Neural progenitor cell (in vitro differentiated cells): Measurements from ENCODE around the gene RIPK4. TPM values are rescaled to one million over a fixed set of nuclear protein-coding genes. Genes with fewer than 3 reads are reported as not detected.

ENCODE experiments used
- DNase-seq: peaks from one replicate; pipeline ENCODE4 v3.0.0-alpha.2; 2016; ENCODE audit warnings: low spot score
- H2AFZ ChIP-seq: fragments of 200-600 bp; sonication (generic); replicated peaks from 2 replicates; pipeline ENCODE4 v1.6.1; 2016; ENCODE audit warnings: antibody characterized with exemption
- H3F3A ChIP-seq: fragments of 200-600 bp; sonication (generic); 2 replicates; pipeline ENCODE4 v1.6.1; 2016; ENCODE audit warnings: antibody characterized with exemption, low read depth
- H3K27ac ChIP-seq: fragments of 200-600 bp; sonication (generic); 2 replicates; pipeline ENCODE4 v1.5.1; 2016; ENCODE audit warnings: mild to moderate bottlenecking
- H3K27me3 ChIP-seq: fragments of 200-600 bp; sonication (generic); 2 replicates; pipeline ENCODE4 v1.6.1; 2016; ENCODE audit warnings: mild to moderate bottlenecking, moderate library complexity
- H3K36me3 ChIP-seq: fragments of 200-600 bp; sonication (generic); 2 replicates; pipeline ENCODE4 v1.5.1; 2016
- H3K4me1 ChIP-seq: fragments of 200-600 bp; sonication (generic); 2 replicates; pipeline ENCODE4 v1.6.1; 2016; ENCODE audit warnings: mixed run types
- H3K4me2 ChIP-seq: fragments of 200-600 bp; sonication (generic); 2 replicates; pipeline ENCODE4 v1.6.1; 2016
- H3K4me3 ChIP-seq: fragments of 200-600 bp; sonication (generic); 2 replicates; pipeline ENCODE4 v1.5.1; 2016
- H3K79me2 ChIP-seq: fragments of 200-600 bp; sonication (generic); 2 replicates; pipeline ENCODE4 v1.6.1; 2016; ENCODE audit warnings: low read depth
- H3K9ac ChIP-seq: fragments of 200-600 bp; sonication (generic); 2 replicates; pipeline ENCODE4 v1.6.1; 2016
- H3K9me3 ChIP-seq: fragments of 200-600 bp; sonication (generic); 2 replicates; pipeline ENCODE4 v1.5.1; 2016; ENCODE audit warnings: low read depth
- H4K20me1 ChIP-seq: fragments of 200-600 bp; sonication (generic); 2 replicates; pipeline ENCODE4 v1.6.1; 2016; ENCODE audit warnings: low read depth
- H3K27ac Mint-ChIP-seq: 3 replicates; pipeline ENCODE4 v1.8.0; 2021; ENCODE audit warnings: mixed read lengths
- H3K27me3 Mint-ChIP-seq: 2 replicates; pipeline ENCODE4 v1.8.0; 2022; ENCODE audit warnings: low read depth, mild to moderate bottlenecking, inconsistent platforms, moderate library complexity, mixed read lengths; ENCODE audit not compliant: insufficient read depth
- H3K36me3 Mint-ChIP-seq: 3 replicates; pipeline ENCODE4 v1.8.0; 2021; ENCODE audit warnings: mixed read lengths
- H3K4me1 Mint-ChIP-seq: 3 replicates; pipeline ENCODE4 v1.8.0; 2021; ENCODE audit warnings: mixed read lengths
- H3K4me3 Mint-ChIP-seq: 3 replicates; pipeline ENCODE4 v1.8.0; 2021; ENCODE audit warnings: mild to moderate bottlenecking, moderate library complexity, mixed read lengths
- H3K9me3 Mint-ChIP-seq: 3 replicates; pipeline ENCODE4 v1.8.0; 2020; ENCODE audit warnings: mixed read lengths
- CTCF ChIP-seq: fragments of 200-600 bp; sonication (generic); IDR thresholded peaks from 2 replicates; pipeline ENCODE4 v1.5.1; 2017; ENCODE audit warnings: antibody characterized with exemption, mild to moderate bottlenecking
- EZH2 ChIP-seq: fragments of 200-600 bp; sonication (generic); IDR thresholded peaks from 2 replicates; pipeline ENCODE4 v1.6.1; 2017; ENCODE audit warnings: antibody characterized with exemption, mild to moderate bottlenecking, moderate library complexity
- EZH2phosphoT487 ChIP-seq: fragments of 200-600 bp; sonication (generic); IDR thresholded peaks from 2 replicates; pipeline ENCODE4 v1.6.1; 2017; ENCODE audit warnings: antibody characterized with exemption
- total RNA-seq: library from RNA; depleted of rRNA; stranded (reverse); fragments of >200 nt; gene quantifications from 2 replicates; pipeline ENCODE4 v1.2.3, GENCODE V29; 2015; ENCODE audit warnings: low replicate concordance

Gene RIPK4
- total RNA-seq, 1 donor from 2014 or later = 1.3 TPM

- peaks cover 2% of the 10 kb centered on the region for H3K36me3 Mint-ChIP-seq
- no peaks in the 10 kb centered on the region for H3K9me3 ChIP-seq
- H3K4me1 Mint-ChIP-seq = peaks cover 53% of the 10 kb centered on the region
- peak overlapping the region; percentile 92 for H3K4me2 ChIP-seq
- no peak for TF ChIP-seq EZH2
- TF ChIP-seq CTCF = no peak
- TF ChIP-seq EZH2phosphoT487 = no peak
- peaks cover 67% of the 10 kb centered on the region for H3K27me3 Mint-ChIP-seq
- DNase-seq = peak; percentile 58
- no peak overlapping the region for H3K27ac Mint-ChIP-seq
- H3K27me3 ChIP-seq = peaks cover 79% of the 10 kb centered on the region
- no peak overlapping the region for H3K9ac ChIP-seq
- peaks cover 44% of the 10 kb centered on the region for H3F3A ChIP-seq
- H3K4me3 Mint-ChIP-seq = peak overlapping the region; percentile 87
- peaks cover 2% of the 10 kb centered on the region for H3K9me3 Mint-ChIP-seq
- peak overlapping the region; percentile 53 for H3K4me3 ChIP-seq
- peaks cover 40% of the 10 kb centered on the region for H3K4me1 ChIP-seq
- no peaks in the 10 kb centered on the region for H3K79me2 ChIP-seq
- no peak overlapping the region for H2AFZ ChIP-seq
- H3K27ac ChIP-seq = no peak overlapping the region
- H3K36me3 ChIP-seq = no peaks in the 10 kb centered on the region
- peaks cover 26% of the 10 kb centered on the region for H4K20me1 ChIP-seq
Observed at GRCh38 chr21:41762753-41763152, 4.1 kb downstream of the RIPK4 start.

GRCh38 chr21:41761934-41762635 lies 4.8 kb downstream of the RIPK4 start:
- Histone ChIP-seq H3K4me3 (peak overlapping the region; percentile 53), H3K4me2 (peak overlapping the region; percentile 92), H3K36me3 (no peaks in the 10 kb centered on the region), H3K9me3 (no peaks in the 10 kb centered on the region), H3K27me3 (peaks cover 73% of the 10 kb centered on the region), H4K20me1 (peaks cover 20% of the 10 kb centered on the region), H3K79me2 (no peaks in the 10 kb centered on the region), H3K27ac (no peak overlapping the region), H2AFZ (peak overlapping the region; percentile 21), H3F3A (peaks cover 44% of the 10 kb centered on the region), H3K9ac (no peak overlapping the region), H3K4me1 (peaks cover 36% of the 10 kb centered on the region)
- peaks cover 47% of the 10 kb centered on the region for H3K4me1 Mint-ChIP-seq
- H3K9me3 Mint-ChIP-seq = peaks cover under 1% of the 10 kb centered on the region
- peaks cover 60% of the 10 kb centered on the region for H3K27me3 Mint-ChIP-seq
- DNase-seq = peak; percentile 89
- H3K4me3 Mint-ChIP-seq = peak overlapping the region; percentile 87
- peaks cover under 1% of the 10 kb centered on the region for H3K36me3 Mint-ChIP-seq
- no peak for TF ChIP-seq EZH2phosphoT487
- TF ChIP-seq EZH2 = no peak
- TF ChIP-seq CTCF = no peak
- H3K27ac Mint-ChIP-seq = no peak overlapping the region

- Histone ChIP-seq H3F3A (peaks cover 44% of the 10 kb centered on the region), H3K79me2 (no peaks in the 10 kb centered on the region), H3K4me3 (peak overlapping the region; percentile 53), H2AFZ (peak overlapping the region; percentile 15), H3K27ac (no peak overlapping the region), H3K9me3 (no peaks in the 10 kb centered on the region), H3K36me3 (no peaks in the 10 kb centered on the region), H3K4me2 (peak overlapping the region; percentile 92), H3K9ac (no peak overlapping the region), H4K20me1 (peaks cover 20% of the 10 kb centered on the region), H3K27me3 (peaks cover 66% of the 10 kb centered on the region), H3K4me1 (peaks cover 36% of the 10 kb centered on the region)
- H3K4me1 Mint-ChIP-seq = peaks cover 46% of the 10 kb centered on the region
- H3K9me3 Mint-ChIP-seq = no peaks in the 10 kb centered on the region
- H3K36me3 Mint-ChIP-seq = no peaks in the 10 kb centered on the region
- peak overlapping the region; percentile 87 for H3K4me3 Mint-ChIP-seq
- H3K27me3 Mint-ChIP-seq = peaks cover 57% of the 10 kb centered on the region
- TF ChIP-seq CTCF = no peak
- TF ChIP-seq EZH2phosphoT487 = no peak
- DNase-seq = peak; percentile 47
- H3K27ac Mint-ChIP-seq = no peak overlapping the region
Observed at GRCh38 chr21:41761211-41761933, 5.5 kb downstream of the RIPK4 start.
